ENCODE data around the gene NR6A1. TPM values are rescaled to one million over a fixed set of nuclear protein-coding genes. Genes with fewer than 3 reads are reported as not detected.

Gene NR6A1
- total and polyA plus RNA-seq, 2 experiments from 2014 or later: 44.2 to 139 TPM

- no peaks in the 10 kb centered on the region for H3K79me2 ChIP-seq (replicated peaks; ENCODE audit: insufficient read depth)
- no peaks in the 10 kb centered on the region for H3K36me3 ChIP-seq (ENCODE audit: insufficient read depth)
- no peaks in the 10 kb centered on the region for H3K36me3 Mint-ChIP-seq (ENCODE audit: low read depth)
- DNase-seq (ENCODE audit: low spot score) (no peak), ATAC-seq (no peak)
- peaks cover 10% of the 10 kb centered on the region; the same call in 1 of the 2 replicates for H3K4me1 ChIP-seq (ENCODE audit: insufficient read depth)
- no peak overlapping the region for H3K27ac Mint-ChIP-seq
- no peak overlapping the region for H3K4me3 ChIP-seq
- TF ChIP-seq JUNB (IDR thresholded peaks at IDR 0.05; ENCODE audit: unreplicated experiment) (no peak), POLR2AphosphoS5 (IDR thresholded peaks at IDR 0.05; ENCODE audit: low read depth) (no peak), ZNF462 (CRISPR knock-in tag; IDR thresholded peaks at IDR 0.05) (no peak), EZH2 (IDR thresholded peaks at IDR 0.05; ENCODE audit: low read depth, unreplicated experiment) (no peak), STAT1 (IDR thresholded peaks at IDR 0.05; ENCODE audit: unreplicated experiment) (no peak), ZNF331 (CRISPR knock-in tag; IDR thresholded peaks at IDR 0.05; ENCODE audit: low read depth) (no peak), CTCF (conservative IDR thresholded peaks at IDR 0.05; ENCODE audit: low read depth in 2 of 2) (no peak), NANOG (IDR thresholded peaks at IDR 0.05; ENCODE audit: borderline replicate concordance) (no peak), ZNF114 (CRISPR knock-in tag; IDR thresholded peaks at IDR 0.05) (no peak), CREB1 (CRISPR knock-in tag; IDR thresholded peaks at IDR 0.05; ENCODE audit: low read depth) (no peak), REST (IDR thresholded peaks at IDR 0.05; ENCODE audit: unreplicated experiment) (no peak), EZH2phosphoT487 (IDR thresholded peaks at IDR 0.05; ENCODE audit: unreplicated experiment) (no peak)
- TF ChIP-seq, protein P1, sequence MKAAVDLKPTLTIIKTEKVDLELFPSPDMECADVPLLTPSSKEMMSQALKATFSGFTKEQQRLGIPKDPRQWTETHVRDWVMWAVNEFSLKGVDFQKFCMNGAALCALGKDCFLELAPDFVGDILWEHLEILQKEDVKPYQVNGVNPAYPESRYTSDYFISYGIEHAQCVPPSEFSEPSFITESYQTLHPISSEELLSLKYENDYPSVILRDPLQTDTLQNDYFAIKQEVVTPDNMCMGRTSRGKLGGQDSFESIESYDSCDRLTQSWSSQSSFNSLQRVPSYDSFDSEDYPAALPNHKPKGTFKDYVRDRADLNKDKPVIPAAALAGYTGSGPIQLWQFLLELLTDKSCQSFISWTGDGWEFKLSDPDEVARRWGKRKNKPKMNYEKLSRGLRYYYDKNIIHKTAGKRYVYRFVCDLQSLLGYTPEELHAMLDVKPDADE (IDR thresholded peaks at IDR 0.05): no peak
- no peaks in the 10 kb centered on the region for H3K9me3 Mint-ChIP-seq
- no peaks in the 10 kb centered on the region for H3K9me2 ChIP-seq (ENCODE audit: insufficient read depth)
- no peaks in the 10 kb centered on the region for H4K20me1 ChIP-seq (replicated peaks; ENCODE audit: insufficient read depth)
- H2AFZ ChIP-seq: no peak overlapping the region
- H3K4me2 ChIP-seq: no peak overlapping the region
- H3K27me3 ChIP-seq (ENCODE audit: insufficient read depth): peaks cover 9% of the 10 kb centered on the region
- peaks cover 25% of the 10 kb centered on the region for H3K4me1 Mint-ChIP-seq
- 0 out of 2 replicates have a peak, but pooled peaks cover 3% of the 10 kb centered on the region for H3F3A ChIP-seq (replicated peaks; ENCODE audit: low read depth)
- H3K4me3 Mint-ChIP-seq: no peak overlapping the region
- no peak overlapping the region for H3K27ac ChIP-seq (ENCODE audit: low read depth)
- peaks cover 18% of the 10 kb centered on the region for H3K27me3 Mint-ChIP-seq (ENCODE audit: insufficient read depth, low read depth, poor library complexity)
Observed at GRCh38 chr9:124488641-124489210, 282.4 kb downstream of the NR6A1 start.
